SK-N-SH treated with all-trans-retinoic acid at 6 μM for 48 hours (cell line): ENCODE measurements around the gene SKI.

Experiments used
- ATAC-seq: fragments of 200-7000 bp; cut with Tn5 transposase; 3 replicates; pipeline ENCODE4 v1.9.1; 2020; ENCODE audit warnings: mild to moderate bottlenecking, moderate library complexity
- ARNTL ChIP-seq: fragments of 450-650 bp; formaldehyde crosslinking; IDR thresholded peaks from 2 replicates; pipeline ENCODE4 v1.5.0; 2020; ENCODE audit warnings: low read depth, mild to moderate bottlenecking, moderate library complexity, borderline replicate concordance
- BACH2 ChIP-seq: fragments of 250-450 bp; sonication (Bioruptor Pico); IDR thresholded peaks from 2 replicates; pipeline ENCODE4 v1.9.0; 2021; ENCODE audit warnings: mild to moderate bottlenecking, borderline replicate concordance
- CSRNP3 ChIP-seq: fragments of 250-450 bp; sonication (Bioruptor Pico); IDR thresholded peaks from 2 replicates; pipeline ENCODE4 v1.5.1; 2021; ENCODE audit warnings: mild to moderate bottlenecking, moderate library complexity
- ESRRG ChIP-seq: fragments of 250-450 bp; sonication (Bioruptor Pico); IDR thresholded peaks from 2 replicates; pipeline ENCODE4 v1.6.1; 2021; ENCODE audit warnings: mild to moderate bottlenecking
- GLIS3 ChIP-seq: fragments of 250-450 bp; sonication (Bioruptor Pico); IDR thresholded peaks from 2 replicates; pipeline ENCODE4 v1.5.0; 2020; ENCODE audit warnings: mild to moderate bottlenecking, moderate library complexity
- ISL1 ChIP-seq: fragments of 250-450 bp; sonication (Bioruptor Pico); IDR thresholded peaks from 2 replicates; pipeline ENCODE4 v2.1.2; 2022; ENCODE audit warnings: mild to moderate bottlenecking, moderate library complexity
- OSR1 ChIP-seq: fragments of 250-450 bp; sonication (Bioruptor Pico); IDR thresholded peaks from 2 replicates; pipeline ENCODE4 v1.8.0; 2022; ENCODE audit warnings: moderate library complexity, mild to moderate bottlenecking, inconsistent platforms
- POU6F1 ChIP-seq: fragments of 250-450 bp; sonication (Bioruptor Pico); IDR thresholded peaks from 2 replicates; pipeline ENCODE4 v1.8.0; 2021; ENCODE audit warnings: low read depth, mild to moderate bottlenecking, moderate library complexity, borderline replicate concordance
- PPARA ChIP-seq: fragments of 250-450 bp; sonication (Bioruptor Pico); IDR thresholded peaks from 2 replicates; pipeline ENCODE4 v1.5.0; 2020; ENCODE audit warnings: mild to moderate bottlenecking, borderline replicate concordance
- RARB ChIP-seq: fragments of 250-450 bp; sonication (Bioruptor Pico); IDR thresholded peaks from 2 replicates; pipeline ENCODE4 v1.8.0; 2021; ENCODE audit warnings: mild to moderate bottlenecking, moderate library complexity
- TCF4 ChIP-seq: fragments of 250-450 bp; sonication (Bioruptor Pico); IDR thresholded peaks from 2 replicates; pipeline ENCODE4 v1.8.0; 2021; ENCODE audit warnings: mild to moderate bottlenecking, moderate library complexity, borderline replicate concordance
- TOX ChIP-seq: fragments of 250-450 bp; sonication (Bioruptor Pico); IDR thresholded peaks from 2 replicates; pipeline ENCODE4 v1.8.0; 2021; ENCODE audit warnings: mild to moderate bottlenecking, moderate library complexity, borderline replicate concordance
- TSHZ2 ChIP-seq: fragments of 250-450 bp; sonication (Bioruptor Pico); IDR thresholded peaks from 2 replicates; pipeline ENCODE4 v1.5.0; 2020; ENCODE audit warnings: mild to moderate bottlenecking, moderate library complexity
- ZFP3 ChIP-seq: fragments of 250-450 bp; sonication (Bioruptor Pico); IDR thresholded peaks from 2 replicates; pipeline ENCODE4 v1.5.0; 2020; ENCODE audit warnings: mild to moderate bottlenecking, moderate library complexity
- ZFP30 ChIP-seq: fragments of 450-650 bp; formaldehyde crosslinking; IDR thresholded peaks from 2 replicates; pipeline ENCODE4 v1.5.0; 2022; ENCODE audit warnings: mild to moderate bottlenecking, moderate library complexity
- ZNF565 ChIP-seq: fragments of 450-650 bp; formaldehyde crosslinking; conservative IDR thresholded peaks from 2 replicates; pipeline ENCODE4 v1.5.0; 2020; ENCODE audit warnings: low read depth, mild to moderate bottlenecking, moderate library complexity
- ZNF70 ChIP-seq: fragments of 450-650 bp; formaldehyde crosslinking; IDR thresholded peaks from 2 replicates; pipeline ENCODE4 v1.5.0; 2020; ENCODE audit warnings: mild to moderate bottlenecking, moderate library complexity
- ZNF8 ChIP-seq: fragments of 450-650 bp; formaldehyde crosslinking; IDR thresholded peaks from 2 replicates; pipeline ENCODE4 v1.5.0; 2020; ENCODE audit warnings: mild to moderate bottlenecking, moderate library complexity

SKI gene

GRCh38 chr1:2232255-2232915 lies 4.3 kb downstream of the SKI start:
- ATAC-seq = no peak
- no peak for TF ChIP-seq ZNF70 (CRISPR knock-in tag)
- TF ChIP-seq ZNF565 (CRISPR knock-in tag) = no peak
- TF ChIP-seq ZFP3 (CRISPR knock-in tag) = no peak
- TF ChIP-seq OSR1 (CRISPR knock-in tag) = no peak
- no peak for TF ChIP-seq CSRNP3 (CRISPR knock-in tag)
- TF ChIP-seq BACH2 = no peak
- TF ChIP-seq TCF4 (CRISPR knock-in tag) = no peak
- TF ChIP-seq ISL1 (CRISPR knock-in tag) = no peak
- no peak for TF ChIP-seq POU6F1 (CRISPR knock-in tag)
- TF ChIP-seq GLIS3 (CRISPR knock-in tag) = no peak
- no peak for TF ChIP-seq ZFP30 (CRISPR knock-in tag)
- TF ChIP-seq ZNF8 (CRISPR knock-in tag) = no peak
- TF ChIP-seq TOX (CRISPR knock-in tag) = no peak
- TF ChIP-seq RARB (CRISPR knock-in tag) = no peak
- no peak for TF ChIP-seq ESRRG (CRISPR knock-in tag)
- no peak for TF ChIP-seq ARNTL (CRISPR knock-in tag)
- TF ChIP-seq PPARA = no peak

- no peak for ATAC-seq
- TF ChIP-seq ZNF70 (CRISPR knock-in tag) = no peak
- TF ChIP-seq ZNF8 (CRISPR knock-in tag) = no peak
- no peak for TF ChIP-seq TCF4 (CRISPR knock-in tag)
- no peak for TF ChIP-seq ARNTL (CRISPR knock-in tag)
- TF ChIP-seq TSHZ2 = no peak
- no peak for TF ChIP-seq ISL1 (CRISPR knock-in tag)
- no peak for TF ChIP-seq ESRRG (CRISPR knock-in tag)
- TF ChIP-seq, all 23 proteins: peak for 0
Measured at GRCh38 chr1:2232916-2233438, 4.9 kb downstream of the SKI start.

- ATAC-seq = no peak
- no peak for TF ChIP-seq OSR1 (CRISPR knock-in tag)
- TF ChIP-seq TSHZ2 = no peak
Measured at GRCh38 chr1:2233468-2233867, 5.3 kb downstream of the SKI start.
